Colonic mucosa (tissue), 4 donors: ENCODE measurements around the gene RAB37. TPM values are rescaled to one million over a fixed set of nuclear protein-coding genes. Genes with fewer than 3 reads are reported as not detected.

Experiments used
- DNase-seq: peaks from one replicate; pipeline ENCODE4 v3.0.0-alpha.2; 2020
- H3K27ac ChIP-seq: fragments of 200-600 bp; one replicate; pipeline ENCODE4 v1.8.0; 2021
- H3K27me3 ChIP-seq: fragments of 200-600 bp; one replicate; pipeline ENCODE4 v1.8.0; 2021
- H3K36me3 ChIP-seq: fragments of 200-600 bp; one replicate; pipeline ENCODE4 v1.8.0; 2021
- H3K4me1 ChIP-seq: fragments of 200-600 bp; one replicate; pipeline ENCODE4 v1.8.0; 2021; ENCODE audit warnings: mild to moderate bottlenecking
- H3K4me3 ChIP-seq: fragments of 200-600 bp; one replicate; pipeline ENCODE4 v1.8.0; 2021
- H3K9ac ChIP-seq, 2 donors: one replicate each; pipeline ENCODE4 v1.7.0; 2013; ENCODE audit warnings: control low read depth in 2 of 2, low read depth in 2 of 2, low read length in 2 of 2
- H3K9me3 ChIP-seq: fragments of 200-600 bp; one replicate; pipeline ENCODE4 v1.8.0; 2021
- CTCF ChIP-seq: fragments of 200-600 bp; IDR thresholded peaks from one replicate; pipeline ENCODE4 v1.8.0; 2022; ENCODE audit warnings: antibody characterized with exemption, mild to moderate bottlenecking
- intact Hi-C: fragments of 100-400 bp; cut with DNase I; formaldehyde crosslinking; loops from one replicate; pipeline ENCODE4 v1.14.1; 2022
- total RNA-seq, 2 donors: library from RNA; stranded (reverse); fragmentation: NEBNext Ultra II Directional in 1 of 2; extraction: Animal tissue kit (Norgen Biotek cat#: 25700) in 1 of 2; gene quantifications; one replicate each; pipeline ENCODE4 v1.2.1, GENCODE V29; 2021
- donor health status: healthy.
- donor health status: DM: no; HTN: no; CAD: no.
- donor health status: DM: no; HTN: no; CAD: no.

The RAB37 gene
- total RNA-seq, 2 donors from 2014 or later = 4.5 to 7.2 TPM

- Histone ChIP-seq H3K36me3 (no peaks in the 10 kb centered on the region), H3K4me1 (no peaks in the 10 kb centered on the region), H3K9ac (no peak overlapping the region), H3K27ac (no peak overlapping the region), H3K4me3 (no peak overlapping the region), H3K9me3 (no peaks in the 10 kb centered on the region), H3K27me3 (no peaks in the 10 kb centered on the region)
- TF ChIP-seq CTCF = no peak
- intact Hi-C loops = no loop called here
- no peak for DNase-seq
Measured at GRCh38 chr17:74695629-74696028, 41.4 kb upstream of the RAB37 start.

GRCh38 chr17:74697515-74697914 lies 39.5 kb upstream of the RAB37 start:
- Histone ChIP-seq H3K9me3 (no peaks in the 10 kb centered on the region), H3K27me3 (no peaks in the 10 kb centered on the region), H3K9ac (no peak overlapping the region), H3K4me1 (no peaks in the 10 kb centered on the region), H3K27ac (no peak overlapping the region), H3K36me3 (no peaks in the 10 kb centered on the region), H3K4me3 (no peak overlapping the region)
- no peak for DNase-seq
- no peak for TF ChIP-seq CTCF
- intact Hi-C loops = no loop called here

- no peak overlapping the region for H3K27ac ChIP-seq
- no peak overlapping the region for H3K9ac ChIP-seq
- no peaks in the 10 kb centered on the region for H3K4me1 ChIP-seq
- no peaks in the 10 kb centered on the region for H3K9me3 ChIP-seq
- H3K36me3 ChIP-seq = no peaks in the 10 kb centered on the region
- TF ChIP-seq CTCF = no peak
- intact Hi-C loops = no loop called here
- H3K27me3 ChIP-seq = no peaks in the 10 kb centered on the region
- DNase-seq = no peak
- no peak overlapping the region for H3K4me3 ChIP-seq
Measured at GRCh38 chr17:74698069-74698468, 39.0 kb upstream of the RAB37 start.

- intact Hi-C loops = no loop called here
- no peak for DNase-seq
- no peak for TF ChIP-seq CTCF
- no peaks in the 10 kb centered on the region for H3K9me3 ChIP-seq
- no peak overlapping the region for H3K4me3 ChIP-seq
- H3K4me1 ChIP-seq = no peaks in the 10 kb centered on the region
- no peak overlapping the region for H3K27ac ChIP-seq
- no peaks in the 10 kb centered on the region for H3K27me3 ChIP-seq
- H3K36me3 ChIP-seq = no peaks in the 10 kb centered on the region
- H3K9ac ChIP-seq = no peak overlapping the region
Measured at GRCh38 chr17:74699236-74699635, 37.8 kb upstream of the RAB37 start.

- Histone ChIP-seq H3K27me3 (no peaks in the 10 kb centered on the region), H3K36me3 (no peaks in the 10 kb centered on the region), H3K9me3 (no peaks in the 10 kb centered on the region), H3K4me3 (no peak overlapping the region), H3K4me1 (no peaks in the 10 kb centered on the region), H3K9ac (no peak overlapping the region), H3K27ac (no peak overlapping the region)
- no peak for TF ChIP-seq CTCF
- intact Hi-C loops = no loop called here
- no peak for DNase-seq
Measured at GRCh38 chr17:74702116-74702871, 34.8 kb upstream of the RAB37 start.
